NB4 (cell line): Measurements from ENCODE around the gene SETD1B.

ENCODE experiments used
- CTCF ChIP-seq: IDR thresholded peaks from one replicate; pipeline ENCODE4 v1.5.1; 2012; ENCODE audit warnings: low read depth, low read length
- POLR2A ChIP-seq: IDR thresholded peaks from 2 replicates; pipeline ENCODE4 v1.6.1; 2011; ENCODE audit warnings: mild to moderate bottlenecking; ENCODE audit not compliant: insufficient read length; ENCODE audit errors: extremely low read depth

GRCh38 chr12:121765573-121765972, 38.2 kb upstream of the SETD1B start:
- TF ChIP-seq CTCF (no peak), POLR2A (no peak)
